Adrenal gland (tissue), 5 donors: ENCODE measurements around the gene COLGALT1.

Source experiments
- POLR2A ChIP-seq, 2 donors: fragments of 450-650 bp; IDR thresholded peaks; one replicate each; pipeline ENCODE4 v1.6.1; 2017; ENCODE audit warnings: antibody characterized with exemption in 2 of 2, mild to moderate bottlenecking in 2 of 2, moderate library complexity in 1 of 2
- TF ChIP-seq, protein P1 (sequence below), 6 experiments: fragments of 450-650 bp in 4 of 6; fragments of 200-600 bp in 2 of 6; sonication (generic) in 1 of 6; IDR thresholded peaks; 1 replicate in 5 of 6; 2 replicates in 1 of 6; pipeline versions ENCODE4 v1.5.1 to v1.8.0; 2016 to 2021; ENCODE audit warnings: antibody characterized with exemption in 6 of 6, mild to moderate bottlenecking in 2 of 6, moderate library complexity in 1 of 6
- donor health status: DM: no; HTN: no; CAD: no.

DNA sequence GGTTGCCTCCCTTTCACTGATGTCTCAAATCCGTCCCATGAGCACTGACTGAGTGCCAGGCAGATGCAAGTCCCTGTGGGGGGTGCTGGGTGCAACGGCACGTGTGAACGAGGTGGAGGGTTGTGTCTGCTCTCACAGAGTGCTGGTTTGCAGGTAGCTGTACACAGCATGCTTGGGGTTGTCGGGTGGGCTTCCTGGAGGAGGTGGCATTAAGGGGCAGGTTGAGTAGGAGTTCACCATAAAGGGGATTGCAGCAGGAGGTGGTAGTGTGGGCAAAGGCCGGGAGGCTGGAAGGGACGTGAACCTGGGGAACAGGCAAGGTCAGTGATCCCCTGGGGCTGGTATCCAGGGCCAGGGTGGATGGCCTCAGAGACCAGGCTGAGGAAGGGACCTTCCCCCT, 17.2 kb downstream of the COLGALT1 start:
- TF ChIP-seq, protein P1, sequence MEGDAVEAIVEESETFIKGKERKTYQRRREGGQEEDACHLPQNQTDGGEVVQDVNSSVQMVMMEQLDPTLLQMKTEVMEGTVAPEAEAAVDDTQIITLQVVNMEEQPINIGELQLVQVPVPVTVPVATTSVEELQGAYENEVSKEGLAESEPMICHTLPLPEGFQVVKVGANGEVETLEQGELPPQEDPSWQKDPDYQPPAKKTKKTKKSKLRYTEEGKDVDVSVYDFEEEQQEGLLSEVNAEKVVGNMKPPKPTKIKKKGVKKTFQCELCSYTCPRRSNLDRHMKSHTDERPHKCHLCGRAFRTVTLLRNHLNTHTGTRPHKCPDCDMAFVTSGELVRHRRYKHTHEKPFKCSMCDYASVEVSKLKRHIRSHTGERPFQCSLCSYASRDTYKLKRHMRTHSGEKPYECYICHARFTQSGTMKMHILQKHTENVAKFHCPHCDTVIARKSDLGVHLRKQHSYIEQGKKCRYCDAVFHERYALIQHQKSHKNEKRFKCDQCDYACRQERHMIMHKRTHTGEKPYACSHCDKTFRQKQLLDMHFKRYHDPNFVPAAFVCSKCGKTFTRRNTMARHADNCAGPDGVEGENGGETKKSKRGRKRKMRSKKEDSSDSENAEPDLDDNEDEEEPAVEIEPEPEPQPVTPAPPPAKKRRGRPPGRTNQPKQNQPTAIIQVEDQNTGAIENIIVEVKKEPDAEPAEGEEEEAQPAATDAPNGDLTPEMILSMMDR (IDR thresholded peaks at IDR 0.05), result no peak
- no peak for TF ChIP-seq POLR2A (IDR thresholded peaks at IDR 0.05)
